Body of pancreas (tissue), 4 donors: ENCODE data around the gene FITM1.

ENCODE experiments used
- POLR2A ChIP-seq, 3 donors: fragments of 450-650 bp; IDR thresholded peaks; one replicate each; pipeline ENCODE4 v1.6.1; 2016; ENCODE audit warnings: antibody characterized with exemption in 3 of 3, mild to moderate bottlenecking in 2 of 3
- TF ChIP-seq, protein P1 (sequence below), 7 experiments: fragments of 450-650 bp in 4 of 7; fragments of 200-600 bp in 3 of 7; sonication (generic) in 3 of 7; IDR thresholded peaks; one replicate each; pipeline ENCODE4 v1.5.1; 2016 to 2019; ENCODE audit warnings: antibody characterized with exemption in 7 of 7

DNA sequence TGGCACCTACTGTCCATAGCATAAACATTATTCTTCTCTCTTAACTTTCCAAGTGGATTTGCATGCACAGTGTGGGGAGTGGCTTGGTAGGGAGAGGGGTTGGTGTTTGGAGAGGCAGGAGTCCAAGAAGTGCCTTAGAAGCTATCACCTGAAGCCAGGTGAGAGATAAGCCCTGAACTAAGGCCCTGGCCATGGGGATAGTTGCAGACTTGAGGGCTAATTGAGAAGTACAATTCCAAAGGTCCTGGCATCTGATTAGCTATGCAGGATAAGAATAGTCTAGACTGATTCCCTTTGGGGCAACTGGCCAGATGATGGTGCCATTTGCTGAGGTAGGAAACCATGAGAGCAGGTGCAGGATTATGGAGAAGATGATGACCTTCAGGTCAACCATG lies 38.4 kb upstream of the FITM1 start:
- TF ChIP-seq POLR2A (IDR thresholded peaks at IDR 0.05), result no peak
- TF ChIP-seq, protein P1, sequence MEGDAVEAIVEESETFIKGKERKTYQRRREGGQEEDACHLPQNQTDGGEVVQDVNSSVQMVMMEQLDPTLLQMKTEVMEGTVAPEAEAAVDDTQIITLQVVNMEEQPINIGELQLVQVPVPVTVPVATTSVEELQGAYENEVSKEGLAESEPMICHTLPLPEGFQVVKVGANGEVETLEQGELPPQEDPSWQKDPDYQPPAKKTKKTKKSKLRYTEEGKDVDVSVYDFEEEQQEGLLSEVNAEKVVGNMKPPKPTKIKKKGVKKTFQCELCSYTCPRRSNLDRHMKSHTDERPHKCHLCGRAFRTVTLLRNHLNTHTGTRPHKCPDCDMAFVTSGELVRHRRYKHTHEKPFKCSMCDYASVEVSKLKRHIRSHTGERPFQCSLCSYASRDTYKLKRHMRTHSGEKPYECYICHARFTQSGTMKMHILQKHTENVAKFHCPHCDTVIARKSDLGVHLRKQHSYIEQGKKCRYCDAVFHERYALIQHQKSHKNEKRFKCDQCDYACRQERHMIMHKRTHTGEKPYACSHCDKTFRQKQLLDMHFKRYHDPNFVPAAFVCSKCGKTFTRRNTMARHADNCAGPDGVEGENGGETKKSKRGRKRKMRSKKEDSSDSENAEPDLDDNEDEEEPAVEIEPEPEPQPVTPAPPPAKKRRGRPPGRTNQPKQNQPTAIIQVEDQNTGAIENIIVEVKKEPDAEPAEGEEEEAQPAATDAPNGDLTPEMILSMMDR (IDR thresholded peaks at IDR 0.05), result no peak
